HEK293T (cell line): ENCODE data around the gene MFNG.

ENCODE experiments used
- BHLHE40 ChIP-seq: fragments of 450-650 bp; IDR thresholded peaks from 2 replicates; pipeline ENCODE4 v1.6.1; 2016; ENCODE audit warnings: mild to moderate bottlenecking, moderate library complexity, borderline replicate concordance
- CTBP1 ChIP-seq: fragments of 450-650 bp; IDR thresholded peaks from 2 replicates; pipeline ENCODE4 v1.6.1; 2016; ENCODE audit warnings: borderline replicate concordance

GRCh38 chr22:37525073-37525745 is 39.0 kb upstream of the MFNG start:
- TF ChIP-seq CTBP1 = no peak
- TF ChIP-seq BHLHE40 = no peak
